Mesodermal cell (in vitro differentiated cells): ENCODE measurements around the gene FBN2.
"Not testable (repeated sequence)": the region's sequence is repeated elsewhere in the genome, so short reads cannot be mapped to it uniquely, and the experiment has no call there.

Experiments used
- H3K27ac ChIP-seq: 2 replicates; pipeline ENCODE4 v1.7.0; 2013; ENCODE audit warnings: mild to moderate bottlenecking, low read depth, low read length, moderate library complexity; ENCODE audit not compliant: severe bottlenecking
- H3K36me3 ChIP-seq: 2 replicates; pipeline ENCODE4 v1.7.1; 2013; ENCODE audit warnings: mild to moderate bottlenecking, low read length, moderate library complexity; ENCODE audit not compliant: control insufficient read depth, insufficient read depth
- H3K4me1 ChIP-seq: one replicate; pipeline ENCODE4 v1.7.1; 2013; ENCODE audit warnings: mild to moderate bottlenecking, low read length; ENCODE audit not compliant: insufficient read depth, control insufficient read depth, poor library complexity, severe bottlenecking
- H3K4me3 ChIP-seq: 2 replicates; pipeline ENCODE4 v1.7.0; 2013; ENCODE audit warnings: low read length, control low read depth, mild to moderate bottlenecking; ENCODE audit not compliant: insufficient read depth, poor library complexity, severe bottlenecking; ENCODE audit errors: extremely low read depth
- H3K9me3 ChIP-seq: 2 replicates; pipeline ENCODE4 v1.7.1; 2013; ENCODE audit warnings: mild to moderate bottlenecking, low read length, moderate library complexity; ENCODE audit not compliant: control insufficient read depth
- whole genome bisulfite sequencing, 2 experiments: methylation state at CpG; one replicate each; pipeline ENCODE4 v1.1.5; 2013; ENCODE audit warnings: missing lambda C conversion rate in 2 of 2; ENCODE audit not compliant: insufficient coverage in 2 of 2; 5-methylcytosine and 5-hydroxymethylcytosine counted together

FBN2 gene

DNA sequence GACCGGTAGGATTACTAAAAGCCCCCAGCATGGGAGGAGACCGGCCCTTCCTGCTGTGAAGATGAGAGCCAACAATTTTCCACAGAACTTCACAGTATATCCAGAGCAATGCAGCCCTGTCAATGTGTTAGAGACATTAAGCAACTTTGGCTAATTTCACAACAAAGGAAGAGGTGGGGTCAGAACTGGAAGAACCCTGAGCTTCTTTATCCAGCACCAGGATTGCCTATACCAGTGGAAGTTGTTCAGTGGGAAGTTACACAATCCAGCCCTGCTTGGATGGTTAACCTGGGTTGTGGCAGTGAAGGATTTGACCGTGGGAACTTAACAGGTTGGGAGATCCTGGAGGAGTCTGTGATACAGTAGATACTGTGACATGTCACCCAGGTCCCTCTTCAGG is 197.0 kb downstream of the FBN2 start:
- no peak overlapping the region for H3K27ac ChIP-seq
- no peak overlapping the region for H3K4me3 ChIP-seq
- WGBS, 2 experiments = 85 to 100% methylated on average over 1 to 2 of the region's 3 CpGs
- H3K9me3 ChIP-seq = no peaks in the 10 kb centered on the region
- H3K4me1 ChIP-seq = no peaks in the 10 kb centered on the region
- H3K36me3 ChIP-seq = peaks cover 89% of the 10 kb centered on the region

DNA sequence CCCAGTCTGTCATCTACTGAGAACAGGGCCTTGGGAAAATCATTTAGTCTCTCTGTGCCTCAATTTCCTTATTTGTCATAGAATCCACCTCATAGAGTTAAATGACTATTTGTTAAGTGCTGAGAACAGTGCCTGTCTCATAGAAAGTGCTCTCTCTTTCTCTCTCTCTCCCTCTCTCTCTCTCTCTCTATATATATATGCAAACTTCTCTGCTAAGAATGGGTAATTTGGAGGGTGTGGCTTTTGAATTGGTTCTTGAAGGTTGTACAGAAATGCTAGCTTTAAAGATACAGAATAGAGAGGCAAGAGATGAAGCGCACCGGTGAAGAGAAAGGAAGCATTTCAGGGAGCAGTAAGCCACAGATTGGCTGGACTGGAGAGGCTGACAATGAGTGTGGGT is 197.4 kb downstream of the FBN2 start:
- no peak overlapping the region for H3K27ac ChIP-seq
- H3K36me3 ChIP-seq = peaks cover 90% of the 10 kb centered on the region
- H3K4me3 ChIP-seq = no peak overlapping the region
- no peaks in the 10 kb centered on the region for H3K4me1 ChIP-seq
- no peaks in the 10 kb centered on the region for H3K9me3 ChIP-seq
- WGBS, 2 experiments = 93 to 94% methylated on average over 2 of the region's 2 CpGs

DNA sequence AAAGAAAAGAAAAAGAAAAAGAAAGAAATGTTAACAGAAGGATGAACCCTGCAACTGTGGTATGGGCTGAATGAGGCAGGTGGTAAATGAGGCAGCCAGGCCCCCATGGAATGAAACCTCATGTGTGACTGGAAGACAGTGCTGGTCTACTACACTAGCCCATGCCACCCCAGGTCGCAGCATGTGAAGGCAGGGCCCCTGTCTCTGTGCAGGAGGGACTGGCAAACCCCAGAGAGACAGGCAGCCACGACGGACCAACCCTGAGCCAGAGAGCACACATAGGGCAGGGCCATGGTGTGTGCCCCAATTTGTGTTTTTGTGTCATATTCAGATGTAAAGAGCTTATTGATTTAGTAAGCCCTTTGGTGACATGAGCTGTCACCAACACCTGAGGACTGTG is 198.5 kb downstream of the FBN2 start:
- Histone ChIP-seq H3K4me1 (no peaks in the 10 kb centered on the region), H3K27ac (no peak overlapping the region), H3K36me3 (peaks cover 90% of the 10 kb centered on the region), H3K4me3 (no peak overlapping the region), H3K9me3 (no peaks in the 10 kb centered on the region)
- WGBS, 2 experiments = 80 to 97% methylated on average over 2 to 3 of the region's 3 CpGs

DNA sequence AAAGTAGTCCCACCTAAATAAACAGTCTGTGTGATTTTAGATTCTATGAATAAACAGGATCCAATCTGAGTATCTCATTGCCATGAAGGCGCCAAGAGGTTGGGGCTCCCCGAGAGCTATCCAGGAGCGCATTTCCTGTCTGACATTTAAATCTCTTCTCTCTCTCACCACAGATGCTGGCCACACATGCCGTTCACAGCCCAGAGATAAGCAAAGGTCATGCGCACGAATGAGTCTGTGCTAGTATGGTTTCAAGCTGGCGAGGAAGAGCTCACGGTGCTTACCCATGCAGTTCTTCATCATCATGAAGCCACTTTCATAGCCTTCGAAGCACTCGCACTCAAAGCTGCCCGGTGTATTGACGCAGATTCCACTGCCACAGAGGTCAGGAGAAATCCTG is 199.4 kb downstream of the FBN2 start:
- 96 to 98% methylated on average over 10 to 12 of the region's 12 CpGs for WGBS, 2 experiments
- H3K9me3 ChIP-seq = no peaks in the 10 kb centered on the region
- peaks cover 90% of the 10 kb centered on the region for H3K36me3 ChIP-seq

DNA sequence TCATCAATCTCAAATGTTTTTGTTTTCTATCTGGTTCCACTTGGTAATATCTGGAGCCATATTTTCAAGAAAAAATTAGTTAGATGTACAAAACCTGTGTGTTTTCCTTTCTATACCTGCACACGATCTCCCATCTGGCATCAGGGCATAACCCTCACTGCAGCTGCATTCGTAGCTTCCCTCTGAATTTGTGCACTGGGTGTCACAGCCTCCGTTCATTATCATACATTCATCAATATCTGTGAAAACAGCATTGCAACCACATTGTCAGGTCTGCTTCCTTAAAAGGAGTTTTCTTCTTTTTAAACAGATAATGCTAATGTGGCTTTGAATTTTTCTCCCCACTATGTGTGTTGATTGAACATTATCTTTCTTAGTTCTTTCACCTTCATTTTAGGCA is 202.7 kb downstream of the FBN2 start:
- H3K9me3 ChIP-seq = no peaks in the 10 kb centered on the region
- no peak overlapping the region for H3K4me3 ChIP-seq
- H3K27ac ChIP-seq = no peak overlapping the region
- no peaks in the 10 kb centered on the region for H3K4me1 ChIP-seq
- peaks cover 88% of the 10 kb centered on the region for H3K36me3 ChIP-seq
- 85 to 91% methylated on average over 2 of the region's 3 CpGs for WGBS, 2 experiments

More for the DNA sequence above, 199.4 kb downstream of the FBN2 start:
- no peaks in the 10 kb centered on the region for H3K4me1 ChIP-seq
- no peak overlapping the region for H3K27ac ChIP-seq
- no peak overlapping the region for H3K4me3 ChIP-seq

DNA sequence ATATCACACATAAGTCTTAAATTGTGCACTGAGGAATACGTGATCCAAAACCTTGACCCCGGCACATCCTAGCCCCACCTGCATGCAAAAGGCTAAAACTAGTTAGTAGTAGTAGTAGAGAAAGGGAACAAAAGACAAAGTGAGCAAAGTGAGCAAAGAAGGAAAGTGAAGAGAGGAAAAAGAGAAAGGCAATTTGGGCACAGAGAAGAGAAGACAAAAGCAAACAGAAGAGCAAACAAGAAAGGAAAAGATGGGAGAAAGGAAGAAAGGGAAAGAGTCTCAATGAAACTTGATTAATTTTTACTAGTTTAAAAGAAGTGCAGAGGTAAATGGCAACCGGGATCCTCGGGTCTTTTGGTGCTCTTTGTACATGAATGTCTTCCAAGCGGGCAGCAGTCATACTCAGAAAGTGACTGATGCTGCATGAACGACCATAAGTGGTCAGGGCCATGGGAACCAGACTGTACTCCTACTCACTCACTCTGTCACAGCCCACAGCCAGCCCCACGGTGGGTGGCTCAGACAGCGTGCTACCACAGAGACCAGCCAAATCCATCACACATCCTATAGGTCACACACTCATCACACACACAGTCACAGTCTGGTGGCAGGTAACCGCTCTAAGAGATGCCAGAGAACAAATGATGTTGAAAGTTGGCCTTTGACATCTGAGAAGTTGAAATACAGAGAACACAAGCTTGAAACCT is 203.9 kb downstream of the FBN2 start:
- H3K4me1 ChIP-seq = no peaks in the 10 kb centered on the region
- no peaks in the 10 kb centered on the region for H3K9me3 ChIP-seq
- H3K27ac ChIP-seq = no peak overlapping the region
- WGBS, 2 experiments = 97 to 98% methylated on average over 6 of the region's 9 CpGs
- H3K4me3 ChIP-seq = no peak overlapping the region
- H3K36me3 ChIP-seq = peaks cover 89% of the 10 kb centered on the region

DNA sequence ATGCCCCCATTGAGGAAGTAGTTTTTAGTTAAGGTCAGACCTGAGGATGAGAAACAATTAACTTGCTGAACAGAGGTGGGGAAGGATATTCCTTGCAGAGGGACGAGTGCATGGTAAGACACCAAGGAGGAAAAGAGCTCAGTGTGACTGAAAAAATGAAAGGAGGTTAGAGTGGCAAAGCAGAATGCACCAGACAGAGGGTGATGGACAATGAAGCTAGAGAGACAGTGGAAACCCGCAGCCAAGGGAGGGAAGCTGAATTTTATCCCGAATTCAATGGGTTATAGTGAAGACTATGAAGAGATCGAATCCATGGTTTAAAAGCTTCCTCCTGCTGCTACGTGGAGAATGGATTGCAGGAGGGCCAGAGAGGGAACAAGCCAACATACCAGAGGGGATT is 206.8 kb downstream of the FBN2 start:
- H3K36me3 ChIP-seq = peaks cover 93% of the 10 kb centered on the region
- H3K9me3 ChIP-seq = no peaks in the 10 kb centered on the region
- no peak overlapping the region for H3K4me3 ChIP-seq
- 83 to 95% methylated on average over 5 of the region's 5 CpGs for WGBS, 2 experiments
- H3K27ac ChIP-seq = no peak overlapping the region
- no peaks in the 10 kb centered on the region for H3K4me1 ChIP-seq

DNA sequence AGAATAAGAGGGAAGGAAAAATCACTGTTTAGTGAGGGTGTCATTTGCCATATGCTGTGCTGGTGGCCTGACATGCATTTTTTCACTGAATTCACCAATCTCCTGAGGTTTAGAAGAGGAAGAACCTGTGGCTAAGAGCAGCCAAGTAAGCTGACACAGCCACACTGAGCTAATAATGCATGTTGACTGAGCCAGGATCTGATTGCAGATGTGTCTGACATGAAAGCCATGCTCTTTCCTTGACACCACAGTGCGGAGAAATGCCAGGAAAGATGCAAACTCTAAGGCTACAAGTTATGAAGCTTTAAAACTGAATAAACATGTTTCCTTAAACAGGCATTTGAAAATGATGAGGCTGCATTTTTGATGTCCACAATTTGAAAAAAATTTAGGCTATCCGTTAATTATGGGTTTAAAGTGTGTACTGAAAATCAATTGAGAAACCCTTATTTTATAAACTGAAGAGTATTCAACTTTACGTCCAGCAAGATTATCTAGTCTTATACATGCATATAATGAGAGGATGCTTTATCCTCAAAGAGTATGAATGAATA is 208.6 kb downstream of the FBN2 start:
- Histone ChIP-seq H3K9me3 (no peaks in the 10 kb centered on the region), H3K4me3 (no peak overlapping the region), H3K4me1 (no peaks in the 10 kb centered on the region), H3K27ac (no peak overlapping the region), H3K36me3 (peaks cover 89% of the 10 kb centered on the region)
- 100% methylated on average over 1 of the region's 3 CpGs; no CpG with 5 or more reads in 1 of the 2 experiments for WGBS, 2 experiments

DNA sequence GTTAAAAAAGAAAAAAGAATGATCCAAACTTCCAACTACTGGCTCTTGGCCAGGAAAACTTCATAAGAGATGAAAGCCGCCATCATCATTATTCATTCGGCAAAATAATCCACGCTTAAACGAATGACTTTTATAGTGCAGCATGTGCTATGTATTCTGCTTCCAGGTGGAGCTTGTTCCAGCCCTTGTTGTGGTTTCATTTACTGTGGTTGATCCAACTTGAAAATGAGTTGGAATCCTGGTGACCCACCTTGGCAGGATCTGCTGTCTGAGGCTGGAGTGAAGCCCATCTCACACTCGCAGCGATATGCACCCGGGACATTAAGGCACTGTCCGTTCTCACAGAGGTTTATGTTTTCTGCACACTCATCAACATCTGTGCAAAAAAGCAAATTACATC is 209.6 kb downstream of the FBN2 start:
- no peaks in the 10 kb centered on the region for H3K9me3 ChIP-seq
- H3K4me1 ChIP-seq = no peaks in the 10 kb centered on the region
- WGBS, 2 experiments = 97 to 99% methylated on average over 8 of the region's 8 CpGs
- H3K4me3 ChIP-seq = no peak overlapping the region
- H3K27ac ChIP-seq = no peak overlapping the region
- H3K36me3 ChIP-seq = peaks cover 89% of the 10 kb centered on the region

DNA sequence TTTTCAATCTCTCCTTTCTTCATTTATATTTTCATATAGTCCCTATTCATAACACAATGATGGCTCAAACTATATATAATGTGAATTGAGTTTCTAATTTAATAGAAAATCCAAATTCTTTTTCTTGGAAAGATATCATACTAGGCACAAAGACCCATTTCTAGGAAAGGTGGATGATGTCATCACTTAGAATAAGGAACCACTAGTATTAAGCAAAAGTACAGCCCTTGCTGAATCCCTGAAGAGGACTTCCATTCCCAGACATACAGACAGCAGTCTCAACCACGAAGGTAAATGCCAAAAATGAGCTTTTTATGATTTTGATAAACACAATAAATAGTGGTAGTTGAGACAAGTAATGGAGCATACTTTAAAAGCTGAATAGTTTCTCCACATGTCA is 210.0 kb downstream of the FBN2 start:
- Histone ChIP-seq H3K4me1 (no peaks in the 10 kb centered on the region), H3K27ac (no peak overlapping the region), H3K4me3 (no peak overlapping the region), H3K9me3 (no peaks in the 10 kb centered on the region), H3K36me3 (peaks cover 88% of the 10 kb centered on the region)
- no CpG with 5 or more reads among the region's 1 CpG for WGBS, 2 experiments

DNA sequence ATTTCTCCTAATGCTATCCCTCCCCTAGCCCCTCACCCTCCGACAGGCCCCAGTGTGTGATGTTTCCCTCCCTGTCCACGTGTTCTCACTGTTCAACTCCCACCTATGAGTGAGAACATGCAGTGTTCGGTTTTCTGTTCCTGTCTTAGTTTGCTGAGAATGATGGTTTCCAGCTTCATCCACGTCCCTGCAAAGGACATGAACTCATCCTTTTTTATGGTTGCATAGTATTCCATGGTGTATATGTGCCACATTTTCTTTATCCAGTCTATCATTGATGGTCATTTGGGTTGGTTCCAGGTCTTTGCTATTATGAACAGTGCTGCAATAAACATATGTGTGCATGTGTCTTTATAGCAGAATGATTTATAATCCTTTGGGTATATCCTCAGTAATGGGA is 216.6 kb downstream of the FBN2 start:
- H3K9me3 ChIP-seq, H3K4me1 ChIP-seq, H3K27ac ChIP-seq, H3K4me3 ChIP-seq: not testable (repeated sequence)
- WGBS, 2 experiments = 100% methylated on average over 2 of the region's 4 CpGs
- peaks cover 48% of the 10 kb centered on the region for H3K36me3 ChIP-seq
